ENCODE results near the gene ADAMTS18. TPM values are rescaled to one million over a fixed set of nuclear protein-coding genes. Genes with fewer than 3 reads are reported as not detected.

ADAMTS18 gene
- total and polyA plus RNA-seq, 9 of the 15 experiments (the other 6 are each of a cell fraction or from before 2014, with no cell fraction given), result not detected

GRCh38 chr16:77324729-77325128 lies 110.1 kb downstream of the ADAMTS18 start:
- 0% methylated on average over 3 of the region's 3 CpGs for WGBS (ENCODE audit: insufficient coverage, low coverage, missing lambda C conversion rate)
- Histone ChIP-seq H3K36me3 (ENCODE audit: control insufficient read depth, insufficient read depth, low read length) (no peaks in the 10 kb centered on the region), H3K79me2 (ENCODE audit: control insufficient read depth, insufficient read depth, low read length) (no peaks in the 10 kb centered on the region), H3K4me2 (ENCODE audit: insufficient read depth, low read length) (no peak overlapping the region), H3K27me3 (ENCODE audit: control insufficient read depth in 2 of 2, insufficient read depth in 2 of 2, low read length in 2 of 2) (no peaks in the 10 kb centered on the region), H3K27ac (ENCODE audit: extremely low read depth, low read depth, low read length) (no peak overlapping the region), H2AFZ (ENCODE audit: low read depth, low read length) (no peak overlapping the region), H4K20me1 (replicated peaks; ENCODE audit: control insufficient read depth, insufficient read depth, low read length) (no peaks in the 10 kb centered on the region), H3K4me1 (replicated peaks in 1 of 2; ENCODE audit: control insufficient read depth in 2 of 2, insufficient read depth in 2 of 2, low read length in 2 of 2) (no peaks in the 10 kb centered on the region), H3K9ac (ENCODE audit: insufficient read depth in 1 of 2, low read depth in 2 of 2, low read length in 2 of 2) (no peak overlapping the region), H3K4me3 (no peak overlapping the region), H3K9me1 (ENCODE audit: control insufficient read depth, insufficient read depth, low read length) (peaks cover 2% of the 10 kb centered on the region), H3K9me3 (replicated peaks; ENCODE audit: control insufficient read depth, insufficient read depth, low read depth, low read length) (no peaks in the 10 kb centered on the region)
- intact Hi-C loops (cut with micrococcal nuclease), result no loop called here
- no TSS peak for BruUV-seq (replicated peaks)
- ChIA-PET POLR2A (no interaction called here), CTCF (ENCODE audit: low intra/inter-chr PET ratio) (no interaction called here)
- TF ChIP-seq RAD51 (IDR thresholded peaks at IDR 0.05; ENCODE audit: borderline replicate concordance, low read depth) (no peak), RBFOX2 (IDR thresholded peaks at IDR 0.05; ENCODE audit: low read depth, low read length) (no peak), MEIS2 (IDR thresholded peaks at IDR 0.05; ENCODE audit: partially characterized antibody) (no peak), RBM15 (IDR thresholded peaks at IDR 0.05; ENCODE audit: insufficient read depth, low read length) (no peak), TEAD1 (CRISPR knock-in tag; IDR thresholded peaks at IDR 0.05) (no peak), RBM22 (IDR thresholded peaks at IDR 0.05; ENCODE audit: low read depth, low read length, poor library complexity, severe bottlenecking) (no peak), ZNF398 (CRISPR knock-in tag; IDR thresholded peaks at IDR 0.05) (no peak)
- TF ChIP-seq, protein P1, sequence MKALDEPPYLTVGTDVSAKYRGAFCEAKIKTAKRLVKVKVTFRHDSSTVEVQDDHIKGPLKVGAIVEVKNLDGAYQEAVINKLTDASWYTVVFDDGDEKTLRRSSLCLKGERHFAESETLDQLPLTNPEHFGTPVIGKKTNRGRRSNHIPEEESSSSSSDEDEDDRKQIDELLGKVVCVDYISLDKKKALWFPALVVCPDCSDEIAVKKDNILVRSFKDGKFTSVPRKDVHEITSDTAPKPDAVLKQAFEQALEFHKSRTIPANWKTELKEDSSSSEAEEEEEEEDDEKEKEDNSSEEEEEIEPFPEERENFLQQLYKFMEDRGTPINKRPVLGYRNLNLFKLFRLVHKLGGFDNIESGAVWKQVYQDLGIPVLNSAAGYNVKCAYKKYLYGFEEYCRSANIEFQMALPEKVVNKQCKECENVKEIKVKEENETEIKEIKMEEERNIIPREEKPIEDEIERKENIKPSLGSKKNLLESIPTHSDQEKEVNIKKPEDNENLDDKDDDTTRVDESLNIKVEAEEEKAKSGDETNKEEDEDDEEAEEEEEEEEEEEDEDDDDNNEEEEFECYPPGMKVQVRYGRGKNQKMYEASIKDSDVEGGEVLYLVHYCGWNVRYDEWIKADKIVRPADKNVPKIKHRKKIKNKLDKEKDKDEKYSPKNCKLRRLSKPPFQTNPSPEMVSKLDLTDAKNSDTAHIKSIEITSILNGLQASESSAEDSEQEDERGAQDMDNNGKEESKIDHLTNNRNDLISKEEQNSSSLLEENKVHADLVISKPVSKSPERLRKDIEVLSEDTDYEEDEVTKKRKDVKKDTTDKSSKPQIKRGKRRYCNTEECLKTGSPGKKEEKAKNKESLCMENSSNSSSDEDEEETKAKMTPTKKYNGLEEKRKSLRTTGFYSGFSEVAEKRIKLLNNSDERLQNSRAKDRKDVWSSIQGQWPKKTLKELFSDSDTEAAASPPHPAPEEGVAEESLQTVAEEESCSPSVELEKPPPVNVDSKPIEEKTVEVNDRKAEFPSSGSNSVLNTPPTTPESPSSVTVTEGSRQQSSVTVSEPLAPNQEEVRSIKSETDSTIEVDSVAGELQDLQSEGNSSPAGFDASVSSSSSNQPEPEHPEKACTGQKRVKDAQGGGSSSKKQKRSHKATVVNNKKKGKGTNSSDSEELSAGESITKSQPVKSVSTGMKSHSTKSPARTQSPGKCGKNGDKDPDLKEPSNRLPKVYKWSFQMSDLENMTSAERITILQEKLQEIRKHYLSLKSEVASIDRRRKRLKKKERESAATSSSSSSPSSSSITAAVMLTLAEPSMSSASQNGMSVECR (CRISPR knock-in tag; IDR thresholded peaks at IDR 0.05), result no peak
- in situ Hi-C loops (cut with MboI), result no loop called here
- no peak for ATAC-seq
- FAIRE-seq, result no peak
- no peak for DNase-seq (ENCODE audit: extremely low read depth in 1 of 4, low spot score in 3 of 4)
